T-helper 17 cell (primary cell): ENCODE measurements around the gene ACBD6. TPM values are rescaled to one million over a fixed set of nuclear protein-coding genes. Genes with fewer than 3 reads are reported as not detected.

Source experiments
- ATAC-seq: fragments of 150-1000 bp; cut with Tn5 transposase; 2 replicates; pipeline ENCODE4 v1.10.0; 2021; ENCODE audit warnings: mild to moderate bottlenecking, moderate library complexity
- DNase-seq, 3 donors: peaks; one replicate each; pipeline versions ENCODE4 v3.0.0 to v3.0.0-alpha.2; 2020 to 2021
- H3K9me3 ChIP-seq: one replicate; pipeline ENCODE4 v1.7.0; 2013; ENCODE audit warnings: low read length, mild to moderate bottlenecking; ENCODE audit not compliant: control insufficient read depth, poor library complexity, severe bottlenecking
- H3K27ac Mint-ChIP-seq: one replicate; pipeline ENCODE4 v1.8.0; 2022; ENCODE audit warnings: mild to moderate bottlenecking, moderate library complexity, mixed read lengths
- H3K27me3 Mint-ChIP-seq: one replicate; pipeline ENCODE4 v1.8.0; 2022; ENCODE audit warnings: mixed read lengths
- H3K36me3 Mint-ChIP-seq: one replicate; pipeline ENCODE4 v1.8.0; 2022; ENCODE audit warnings: low read depth, mixed read lengths
- H3K4me1 Mint-ChIP-seq: one replicate; pipeline ENCODE4 v1.8.0; 2022; ENCODE audit warnings: mild to moderate bottlenecking, mixed read lengths
- H3K4me3 Mint-ChIP-seq: one replicate; pipeline ENCODE4 v1.8.0; 2022; ENCODE audit warnings: mild to moderate bottlenecking, moderate library complexity, mixed read lengths
- total RNA-seq, 4 donors: library from RNA in 2 of 4; stranded (reverse) in 2 of 4; gene quantifications; one replicate each; pipeline ENCODE4 v1.2.3 and lab custom pipeline; 2022 to 2026

Gene ACBD6
- total RNA-seq, 2 donors from 2014 or later: 28.9 to 33.1 TPM

DNA sequence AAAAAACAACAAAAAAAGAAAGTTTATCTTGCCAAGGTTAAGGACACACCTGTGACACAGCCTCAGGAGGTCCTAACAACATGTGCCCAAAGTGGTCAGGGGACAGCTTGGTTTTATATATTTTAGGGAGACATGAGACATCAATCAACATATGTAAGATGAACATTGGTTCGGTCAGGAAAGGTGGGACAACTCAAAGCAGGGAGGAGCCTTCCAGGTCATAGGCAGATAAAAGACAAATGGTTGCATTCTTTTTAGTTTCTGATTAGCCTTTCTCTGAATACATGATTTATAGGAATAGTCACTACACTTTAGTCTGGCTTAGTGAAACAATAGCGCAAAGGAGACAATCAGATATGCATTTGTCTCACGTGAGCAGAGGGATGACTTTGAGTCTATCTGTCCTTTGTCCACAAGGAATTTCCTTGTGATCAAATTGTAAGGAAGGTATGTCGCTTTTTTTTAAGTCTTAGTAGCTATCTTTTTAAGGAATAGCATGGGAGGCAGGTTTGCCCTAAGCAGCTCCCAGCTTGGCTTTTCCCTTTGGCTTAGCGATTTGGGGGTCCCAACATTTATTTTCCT lies 33.1 kb upstream of the ACBD6 start:
- Mint-ChIP-seq H3K27me3 (peaks cover 36% of the 10 kb centered on the region), H3K36me3 (no peaks in the 10 kb centered on the region), H3K4me1 (peaks cover 5% of the 10 kb centered on the region), H3K4me3 (no peak overlapping the region), H3K27ac (no peak overlapping the region)
- no peaks in the 10 kb centered on the region for H3K9me3 ChIP-seq
- DNase-seq (no peak), ATAC-seq (no peak)

DNA sequence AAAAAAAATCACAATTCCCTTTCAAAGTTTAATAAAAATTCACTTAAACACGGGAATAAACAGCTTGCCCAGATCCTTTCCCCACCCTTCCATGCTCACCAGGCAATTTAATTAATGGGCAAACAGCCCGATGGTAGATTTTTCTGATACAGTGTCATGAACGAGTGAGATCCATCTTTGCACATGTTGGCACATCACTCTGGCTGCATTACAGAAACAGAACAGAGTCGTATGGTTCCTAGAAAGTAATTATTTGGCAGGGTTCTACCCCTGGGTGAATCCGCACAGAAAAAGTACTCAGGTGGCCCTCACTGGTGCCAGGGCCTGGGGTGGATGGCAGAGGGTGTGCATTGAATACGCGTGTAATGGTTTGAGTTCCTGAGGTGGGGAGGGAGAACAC lies 31.8 kb upstream of the ACBD6 start:
- peaks cover 5% of the 10 kb centered on the region for H3K4me1 Mint-ChIP-seq

DNA sequence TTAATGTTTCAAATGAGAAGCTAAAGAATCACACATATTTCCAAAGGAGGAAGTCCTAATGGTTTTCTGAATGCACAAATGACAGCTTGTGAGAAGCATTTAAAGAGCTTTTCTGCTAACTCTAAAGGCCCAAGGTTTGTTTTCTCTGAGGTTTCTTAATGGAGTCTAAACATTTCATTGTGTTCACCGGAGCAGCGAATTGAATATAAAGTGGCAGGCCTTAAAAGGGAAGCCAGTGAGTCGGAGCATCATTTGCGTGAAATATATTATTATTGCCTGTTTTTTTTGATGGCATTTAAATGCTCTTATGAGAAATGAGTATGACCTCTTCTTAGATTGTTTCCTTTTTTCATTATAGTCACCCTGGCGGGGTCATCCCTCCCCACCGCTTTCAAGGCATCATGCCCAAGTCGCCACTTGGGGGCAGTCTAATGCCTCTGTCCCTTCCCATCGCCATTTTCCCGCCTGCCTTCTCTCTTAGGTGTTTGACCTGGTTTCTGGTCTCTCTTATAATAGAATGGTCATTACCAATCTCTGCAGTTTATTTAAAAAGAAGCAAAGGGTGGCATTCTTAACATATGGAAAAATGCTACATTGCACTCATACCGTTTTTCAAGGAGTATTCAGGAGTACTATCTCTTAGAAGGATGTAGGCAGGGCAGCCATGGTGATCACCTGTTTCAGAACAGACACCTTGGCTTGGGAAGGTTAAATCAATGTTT lies 31.1 kb upstream of the ACBD6 start:
- H3K4me1 Mint-ChIP-seq: peaks cover 5% of the 10 kb centered on the region
- H3K27me3 Mint-ChIP-seq: peaks cover 36% of the 10 kb centered on the region
- no peaks in the 10 kb centered on the region for H3K36me3 Mint-ChIP-seq
- H3K27ac Mint-ChIP-seq: no peak overlapping the region
- DNase-seq: peak; percentile 15 to 54 (median 23)
- peak; percentile 83 for ATAC-seq
- no peaks in the 10 kb centered on the region for H3K9me3 ChIP-seq
- no peak overlapping the region for H3K4me3 Mint-ChIP-seq

More for the DNA sequence above, 31.8 kb upstream of the ACBD6 start:
- Mint-ChIP-seq H3K27ac (no peak overlapping the region), H3K27me3 (peaks cover 43% of the 10 kb centered on the region), H3K4me3 (no peak overlapping the region), H3K36me3 (no peaks in the 10 kb centered on the region)
- no peaks in the 10 kb centered on the region for H3K9me3 ChIP-seq
- no peak for ATAC-seq
- no peak for DNase-seq

DNA sequence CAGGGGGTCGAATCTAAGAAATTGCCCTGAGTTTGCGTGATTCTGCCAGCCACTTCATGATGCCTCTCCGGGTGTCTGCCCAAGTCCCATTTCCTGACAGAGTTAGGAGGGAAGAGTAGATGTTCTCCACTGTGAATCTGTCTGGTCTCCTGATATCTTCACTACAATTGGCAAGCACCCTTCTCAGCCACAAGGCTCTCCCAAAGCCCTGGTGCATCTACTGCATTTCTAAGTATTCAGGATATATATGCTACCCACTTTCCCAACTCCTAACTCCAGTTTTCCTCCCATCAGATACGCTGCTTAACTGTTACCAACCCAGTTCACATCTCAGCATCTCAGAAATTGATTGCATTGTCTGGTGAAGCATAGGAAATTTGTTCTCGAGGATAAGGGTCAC lies 30.5 kb upstream of the ACBD6 start:
- Mint-ChIP-seq H3K36me3 (no peaks in the 10 kb centered on the region), H3K27ac (no peak overlapping the region), H3K4me1 (peaks cover 5% of the 10 kb centered on the region), H3K27me3 (peaks cover 30% of the 10 kb centered on the region), H3K4me3 (no peak overlapping the region)
- DNase-seq: no peak
- no peak for ATAC-seq
- no peaks in the 10 kb centered on the region for H3K9me3 ChIP-seq

DNA sequence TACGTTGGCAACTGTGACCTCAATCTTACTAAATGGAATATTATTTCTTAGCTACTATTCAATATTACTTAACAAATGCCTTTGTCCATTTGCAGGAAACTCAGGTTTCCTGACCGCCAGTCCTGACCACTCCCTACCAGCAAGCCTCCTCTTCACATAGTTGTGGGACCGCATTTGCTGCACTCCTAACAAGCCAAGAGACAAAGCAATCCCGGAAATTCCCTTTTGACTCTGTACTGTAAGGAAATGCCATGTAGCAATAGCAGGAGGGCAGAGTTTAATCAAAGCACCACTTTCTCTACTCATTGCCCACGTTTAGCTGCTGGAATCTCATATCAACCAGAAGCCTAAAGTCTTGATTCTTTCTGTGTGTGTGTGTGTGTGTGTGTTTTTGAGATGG lies 28.1 kb upstream of the ACBD6 start:
- no peak for DNase-seq
- no peaks in the 10 kb centered on the region for H3K9me3 ChIP-seq
- no peak for ATAC-seq
- Mint-ChIP-seq H3K27ac (no peak overlapping the region), H3K36me3 (peaks cover 3% of the 10 kb centered on the region), H3K4me3 (no peak overlapping the region), H3K4me1 (peaks cover 8% of the 10 kb centered on the region), H3K27me3 (peaks cover 40% of the 10 kb centered on the region)

DNA sequence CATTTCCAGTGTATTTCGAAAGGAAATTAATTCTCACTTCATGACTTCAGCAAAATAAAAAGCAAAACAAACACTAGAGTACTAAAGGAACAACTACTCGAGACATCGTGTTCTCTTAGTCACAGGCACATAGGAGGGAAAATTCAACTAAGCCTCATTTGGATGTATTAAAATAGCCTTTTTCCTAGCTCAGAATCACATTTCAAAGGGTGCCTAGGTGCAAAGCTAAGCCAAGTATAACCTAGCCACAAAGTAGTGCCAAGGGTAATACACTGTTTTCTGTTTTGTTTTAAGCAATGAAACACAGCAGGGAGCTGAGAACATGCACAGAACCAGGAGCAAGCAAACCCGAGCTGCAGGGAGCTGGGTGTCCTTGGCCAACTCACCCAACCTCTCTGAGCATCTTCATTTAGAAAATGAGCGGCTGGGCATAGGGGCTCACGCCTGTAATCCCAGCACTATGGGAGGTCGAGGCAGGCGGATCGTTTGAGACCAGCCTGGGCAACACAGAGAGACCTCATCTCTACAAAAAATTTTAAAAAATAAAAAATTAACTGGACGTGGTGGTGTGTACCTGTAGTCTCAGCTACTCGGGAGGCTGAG lies 26.6 kb upstream of the ACBD6 start:
- peaks cover 3% of the 10 kb centered on the region for H3K36me3 Mint-ChIP-seq
- DNase-seq (no peak), ATAC-seq (no peak)
- H3K9me3 ChIP-seq: no peaks in the 10 kb centered on the region
- no peak overlapping the region for H3K27ac Mint-ChIP-seq
- H3K4me1 Mint-ChIP-seq: peaks cover 10% of the 10 kb centered on the region
- H3K27me3 Mint-ChIP-seq: peaks cover 34% of the 10 kb centered on the region
- no peak overlapping the region for H3K4me3 Mint-ChIP-seq

DNA sequence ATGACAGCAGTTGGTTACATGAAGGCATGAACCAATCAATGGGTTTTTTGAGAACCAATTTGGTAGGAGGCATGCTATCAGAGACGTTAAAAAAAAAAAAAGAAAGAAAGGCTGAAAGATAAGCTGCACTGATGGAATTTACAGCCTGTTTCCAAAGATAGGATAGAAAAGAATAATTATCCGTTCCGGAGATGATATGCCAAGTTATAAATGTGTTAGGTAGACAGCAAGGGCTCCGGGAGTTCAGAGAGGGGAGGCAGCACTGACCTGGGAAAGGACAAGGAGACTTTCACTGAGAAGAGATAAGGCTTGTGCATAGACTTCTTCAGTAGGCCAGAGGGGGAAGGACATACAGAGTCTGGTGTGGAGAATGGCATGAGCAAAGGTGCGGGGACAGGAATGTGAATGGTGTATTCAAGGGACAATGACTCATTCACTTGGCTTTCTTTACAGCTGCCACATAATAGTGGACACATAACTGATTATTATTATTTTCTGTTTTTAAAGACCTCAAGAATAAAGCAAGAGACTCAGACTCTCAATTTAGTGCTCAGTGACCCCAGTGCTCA lies 24.8 kb upstream of the ACBD6 start:
- ATAC-seq: no peak
- Mint-ChIP-seq H3K27ac (no peak overlapping the region), H3K27me3 (peaks cover 39% of the 10 kb centered on the region), H3K36me3 (peaks cover 6% of the 10 kb centered on the region), H3K4me3 (no peak overlapping the region), H3K4me1 (peaks cover 9% of the 10 kb centered on the region)
- no peaks in the 10 kb centered on the region for H3K9me3 ChIP-seq
- DNase-seq: no peak

DNA sequence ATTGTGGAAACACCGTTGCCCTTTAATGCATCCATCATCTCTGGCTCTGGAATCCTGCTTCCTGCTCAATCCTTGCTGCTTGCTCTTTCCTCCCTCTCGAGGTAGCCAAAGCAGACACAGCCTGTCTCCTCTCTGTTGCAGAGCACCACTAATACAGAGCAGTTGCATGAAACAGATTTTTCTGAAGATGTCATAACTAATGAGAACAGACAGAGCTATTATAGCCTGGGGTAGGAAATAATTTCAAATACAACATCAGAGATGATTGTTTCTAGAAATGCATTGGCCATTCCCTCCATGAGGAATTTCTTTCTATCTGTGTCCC lies 23.3 kb upstream of the ACBD6 start:
- H3K27me3 Mint-ChIP-seq: peaks cover 48% of the 10 kb centered on the region
- H3K9me3 ChIP-seq: no peaks in the 10 kb centered on the region
- H3K27ac Mint-ChIP-seq: no peak overlapping the region
- H3K4me3 Mint-ChIP-seq: no peak overlapping the region
- DNase-seq (no peak), ATAC-seq (no peak)
- H3K4me1 Mint-ChIP-seq: peaks cover 9% of the 10 kb centered on the region
- H3K36me3 Mint-ChIP-seq: peaks cover 6% of the 10 kb centered on the region

DNA sequence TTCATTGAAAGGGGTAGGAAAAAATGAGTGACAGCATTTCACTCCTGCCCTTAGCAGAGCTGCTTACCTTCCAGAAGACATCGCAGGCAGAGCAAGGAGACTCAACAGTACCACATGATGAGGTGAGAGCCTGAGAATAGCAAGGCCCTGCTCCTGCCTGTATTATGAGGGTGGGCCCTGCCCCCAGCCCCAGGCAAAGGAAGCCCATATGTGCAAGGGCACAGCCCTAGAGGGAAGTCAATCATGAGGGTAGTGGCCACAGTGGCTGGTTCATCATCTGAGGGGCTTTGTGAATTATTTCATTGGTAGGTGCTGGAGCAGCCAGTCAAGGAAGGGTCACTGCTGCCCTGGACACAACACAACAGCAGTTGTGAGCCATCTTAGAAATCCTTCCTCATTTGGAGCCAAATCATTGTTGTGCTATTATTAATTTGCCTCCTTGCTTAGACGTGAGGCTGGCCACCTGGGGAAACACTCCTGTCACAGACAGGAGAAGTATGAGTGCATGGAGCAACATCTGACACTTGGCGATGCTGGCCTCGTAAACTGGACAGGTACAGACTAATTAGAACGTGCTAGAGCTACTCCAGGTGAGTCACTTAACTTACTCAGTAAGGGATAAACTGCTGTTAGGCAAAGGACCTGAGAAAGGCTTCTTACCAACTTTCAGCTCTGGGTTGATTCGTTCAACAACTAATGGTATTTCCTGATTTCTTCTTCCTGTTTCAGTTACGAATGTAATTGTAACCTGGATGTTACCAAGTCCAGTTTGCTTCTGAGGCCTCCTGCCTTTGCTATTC lies 22.7 kb upstream of the ACBD6 start:
- peaks cover 9% of the 10 kb centered on the region for H3K4me1 Mint-ChIP-seq
- H3K9me3 ChIP-seq: no peaks in the 10 kb centered on the region
- no peak for ATAC-seq
- no peak overlapping the region for H3K27ac Mint-ChIP-seq
- peaks cover 49% of the 10 kb centered on the region for H3K27me3 Mint-ChIP-seq
- no peak overlapping the region for H3K4me3 Mint-ChIP-seq
- H3K36me3 Mint-ChIP-seq: peaks cover 6% of the 10 kb centered on the region
- DNase-seq: no peak

DNA sequence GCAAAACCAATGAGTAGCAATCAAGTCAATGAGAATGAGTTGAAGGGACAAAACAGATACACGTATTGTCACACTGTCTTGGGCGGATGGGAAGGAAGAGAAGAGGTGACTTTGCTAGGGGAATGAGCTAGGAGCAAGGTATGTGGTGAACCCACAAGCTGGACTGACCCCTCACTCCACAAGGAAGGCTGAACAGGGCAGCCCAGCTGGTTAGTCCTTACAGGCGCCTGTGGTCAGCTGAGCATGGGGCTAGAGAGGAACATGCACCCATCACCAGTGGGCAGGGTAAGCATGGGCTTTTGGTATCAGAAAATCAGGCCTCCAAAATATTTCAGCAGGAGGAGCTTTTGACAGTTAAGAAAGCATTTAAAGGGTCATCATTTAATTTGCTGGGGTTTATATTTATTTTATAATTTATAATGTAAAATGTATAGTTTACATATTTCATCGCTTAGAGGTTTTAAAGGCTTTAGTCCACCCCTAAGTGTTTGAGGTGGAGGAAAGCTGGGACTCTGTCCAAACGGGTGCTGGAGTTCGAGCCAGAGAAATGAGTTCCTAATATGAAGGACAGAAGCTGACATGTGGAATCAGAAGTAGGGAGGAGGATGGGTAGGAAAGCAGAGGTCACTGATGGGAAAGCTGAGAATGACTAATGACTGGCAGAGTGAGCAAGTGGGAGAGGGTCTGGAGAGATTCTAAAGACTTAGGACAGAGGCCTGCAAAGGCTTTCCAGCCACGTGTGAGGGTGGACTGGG lies 22.0 kb upstream of the ACBD6 start:
- no peaks in the 10 kb centered on the region for H3K9me3 ChIP-seq
- H3K27me3 Mint-ChIP-seq: peaks cover 55% of the 10 kb centered on the region
- no peak overlapping the region for H3K4me3 Mint-ChIP-seq
- DNase-seq (no peak), ATAC-seq (no peak)
- no peak overlapping the region for H3K27ac Mint-ChIP-seq
- H3K4me1 Mint-ChIP-seq: peaks cover 16% of the 10 kb centered on the region
- peaks cover 12% of the 10 kb centered on the region for H3K36me3 Mint-ChIP-seq

DNA sequence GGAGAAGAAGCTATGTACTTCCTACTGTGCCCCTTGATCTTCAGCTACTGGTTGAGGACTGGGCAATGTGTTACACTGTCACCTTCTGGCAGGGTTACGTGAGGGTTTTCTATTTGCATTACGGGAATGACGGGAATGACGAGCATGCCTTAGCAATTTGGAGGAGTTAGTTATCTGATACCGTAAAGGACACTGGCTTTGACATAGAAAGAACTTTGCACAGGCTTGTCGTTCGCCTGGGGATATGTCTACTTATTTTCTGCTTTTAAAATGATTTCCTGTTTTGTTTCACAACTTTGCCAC lies 19.8 kb upstream of the ACBD6 start:
- ATAC-seq: no peak

DNA sequence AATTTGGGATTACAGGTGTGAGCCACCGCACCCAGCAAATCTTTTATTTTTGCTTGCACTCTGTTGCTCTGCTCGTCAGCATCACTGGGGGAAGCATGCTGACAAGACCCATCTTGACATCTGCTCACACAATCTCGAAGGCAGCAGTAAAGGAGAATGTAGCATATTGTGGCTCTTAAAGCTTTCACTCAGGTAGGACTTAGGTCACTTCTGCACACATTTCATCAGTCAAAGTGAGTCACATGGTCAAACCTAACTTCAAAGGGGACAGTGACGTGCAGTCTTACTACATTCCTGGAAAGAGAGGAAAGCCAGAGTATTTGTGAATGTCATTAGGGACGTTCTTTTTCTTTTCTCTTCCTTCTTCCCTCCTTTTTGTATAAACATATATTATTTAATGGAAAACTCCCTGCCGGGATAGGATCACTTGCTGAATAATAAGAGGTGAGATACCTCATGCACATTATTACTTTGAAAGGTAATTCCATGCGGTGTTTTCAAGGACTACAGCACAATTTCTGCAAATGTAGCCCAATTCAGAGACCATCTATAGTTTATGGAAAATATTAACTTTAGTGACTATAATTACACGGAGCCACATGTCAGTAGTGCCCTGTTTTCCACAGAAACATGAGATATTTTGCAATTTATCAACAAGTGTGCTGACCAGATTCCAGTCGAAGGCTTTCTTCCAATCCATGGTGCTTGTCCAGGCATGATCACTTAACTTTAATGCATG lies 19.3 kb upstream of the ACBD6 start:
- H3K9me3 ChIP-seq: no peaks in the 10 kb centered on the region
- ATAC-seq: no peak
- H3K4me3 Mint-ChIP-seq: no peak overlapping the region
- H3K27ac Mint-ChIP-seq: no peak overlapping the region
- DNase-seq: no peak
- H3K36me3 Mint-ChIP-seq: peaks cover 12% of the 10 kb centered on the region
- peaks cover 16% of the 10 kb centered on the region for H3K4me1 Mint-ChIP-seq
- peaks cover 49% of the 10 kb centered on the region for H3K27me3 Mint-ChIP-seq

More for the DNA sequence above, 19.8 kb upstream of the ACBD6 start:
- H3K9me3 ChIP-seq: no peaks in the 10 kb centered on the region
- no peak overlapping the region for H3K27ac Mint-ChIP-seq
- peaks cover 16% of the 10 kb centered on the region for H3K4me1 Mint-ChIP-seq
- H3K4me3 Mint-ChIP-seq: no peak overlapping the region
- H3K36me3 Mint-ChIP-seq: peaks cover 12% of the 10 kb centered on the region
- no peak for DNase-seq
- peaks cover 54% of the 10 kb centered on the region for H3K27me3 Mint-ChIP-seq
